Naive thymus-derived CD4-positive, alpha-beta T cell (primary cell): ENCODE data around the gene GRIP2. TPM values are rescaled to one million over a fixed set of nuclear protein-coding genes. Genes with fewer than 3 reads are reported as not detected.

Source experiments
- ATAC-seq: fragments of 150-1000 bp; cut with Tn5 transposase; 2 replicates; pipeline ENCODE4 v1.10.0; 2021; ENCODE audit warnings: mild to moderate bottlenecking, moderate library complexity
- CTCF ChIA-PET: fragments of 350-600 bp; sonication (Branson Sonifier 250); formaldehyde crosslinking; loops from one replicate; lab custom pipeline; 2021; ENCODE audit warnings: antibody characterized with exemption; lab: Charles Lee
- POLR2A ChIA-PET: fragments of 350-600 bp; sonication (Branson Sonifier 250); formaldehyde crosslinking; loops from one replicate; lab custom pipeline; 2021; ENCODE audit warnings: antibody characterized with exemption, inconsistent platforms; lab: Charles Lee
- DNase-seq, 9 donors: peaks; one replicate each; pipeline versions ENCODE4 v3.0.0 to v3.0.0-alpha.2; 2020 to 2022; ENCODE audit warnings: mixed read lengths in 1 of 9
- H3K27ac ChIP-seq: one replicate; pipeline ENCODE4 v1.7.0; 2013; ENCODE audit warnings: mild to moderate bottlenecking, low read depth, low read length, moderate library complexity
- H3K27me3 ChIP-seq, 2 donors: one replicate each; pipeline ENCODE4 v1.7.0; 2013; ENCODE audit warnings: low read length in 2 of 2, mild to moderate bottlenecking in 2 of 2, moderate library complexity in 2 of 2; ENCODE audit not compliant: control insufficient read depth in 2 of 2, insufficient read depth in 2 of 2
- H3K36me3 ChIP-seq, 3 experiments: 1 replicate in 2 of 3; 2 replicates in 1 of 3; pipeline ENCODE4 v1.7.0; 2013; ENCODE audit warnings: low read length in 3 of 3, mild to moderate bottlenecking in 3 of 3, moderate library complexity in 1 of 3; ENCODE audit not compliant: insufficient read depth in 3 of 3, control insufficient read depth in 2 of 3
- H3K4me1 ChIP-seq, 2 donors: one replicate each; pipeline ENCODE4 v1.7.0; 2013; ENCODE audit warnings: low read length in 2 of 2, mild to moderate bottlenecking in 2 of 2, moderate library complexity in 1 of 2; ENCODE audit not compliant: control insufficient read depth in 2 of 2, insufficient read depth in 2 of 2
- H3K4me3 ChIP-seq: 2 replicates; pipeline ENCODE4 v1.7.0; 2013; ENCODE audit warnings: mild to moderate bottlenecking, low read length
- H3K9me3 ChIP-seq, 3 experiments: 1 replicate in 2 of 3; 2 replicates in 1 of 3; pipeline ENCODE4 v1.7.0; 2013; ENCODE audit warnings: low read length in 3 of 3; ENCODE audit not compliant: control insufficient read depth in 2 of 3
- H3K27ac Mint-ChIP-seq, 9 donors: one replicate each; pipeline ENCODE4 v1.8.0; 2020 to 2022; ENCODE audit warnings: mixed read lengths in 9 of 9, mild to moderate bottlenecking in 8 of 9, moderate library complexity in 5 of 9, inconsistent platforms in 2 of 9
- H3K27me3 Mint-ChIP-seq, 5 donors: one replicate each; pipeline ENCODE4 v1.8.0; 2021 to 2022; ENCODE audit warnings: mixed read lengths in 5 of 5, mild to moderate bottlenecking in 1 of 5
- H3K36me3 Mint-ChIP-seq, 5 donors: one replicate each; pipeline ENCODE4 v1.8.0; 2020 to 2022; ENCODE audit warnings: mixed read lengths in 5 of 5, mild to moderate bottlenecking in 3 of 5, inconsistent platforms in 1 of 5
- H3K4me1 Mint-ChIP-seq, 7 donors: one replicate each; pipeline ENCODE4 v1.8.0; 2020 to 2022; ENCODE audit warnings: mixed read lengths in 7 of 7, mild to moderate bottlenecking in 3 of 7, inconsistent platforms in 1 of 7
- H3K4me3 Mint-ChIP-seq, 10 donors: one replicate each; pipeline ENCODE4 v1.8.0; 2020 to 2022; ENCODE audit warnings: mild to moderate bottlenecking in 10 of 10, mixed read lengths in 10 of 10, moderate library complexity in 6 of 10, inconsistent platforms in 2 of 10
- H3K9me3 Mint-ChIP-seq, 11 donors: one replicate each; pipeline ENCODE4 v1.8.0; 2020 to 2022; ENCODE audit warnings: mixed read lengths in 11 of 11, mild to moderate bottlenecking in 4 of 11, inconsistent platforms in 1 of 11, moderate library complexity in 1 of 11
- intact Hi-C, 2 donors: fragments of 100-400 bp; cut with micrococcal nuclease; formaldehyde crosslinking; loops; one replicate each; pipeline ENCODE4 v1.15.1; 2023
- polyA plus RNA-seq, 2 donors: library from polyadenylated mRNA; unstranded; fragments of 300-500 nt; fragmentation: Illumina TruSeq; gene quantifications; one replicate each; pipeline ENCODE4 v1.2.3, GENCODE V29; 2021
- total RNA-seq, 6 experiments: library from RNA in 5 of 6; stranded (reverse) in 5 of 6; gene quantifications; 1 replicate in 5 of 6; 2 replicates in 1 of 6; pipeline ENCODE4 v1.2.3 and lab custom pipeline; 2021 to 2026

GRIP2 gene
- total and polyA plus RNA-seq, 7 experiments from 2014 or later = not detected

GRCh38 chr3:14508505-14508819, 31.7 kb downstream of the GRIP2 start:
- Mint-ChIP-seq H3K9me3 (peaks cover 0 to under 1% (median 0%) of the 10 kb centered on the region in 11 donors), H3K27ac (peak overlapping the region in 1 of 9 donors; percentile 91), H3K36me3 (no peaks in the 10 kb centered on the region), H3K4me1 (peaks cover 0 to 13% (median 5%) of the 10 kb centered on the region in 7 donors), H3K27me3 (peaks cover 0 to 5% (median 0%) of the 10 kb centered on the region in 5 donors), H3K4me3 (peak overlapping the region in 1 of 10 donors; percentile 41)
- no peaks in the 10 kb centered on the region for H3K27me3 ChIP-seq
- H3K36me3 ChIP-seq = no peaks in the 10 kb centered on the region
- no peaks in the 10 kb centered on the region for H3K4me1 ChIP-seq
- no peak for ATAC-seq
- DNase-seq = no peak
- POLR2A ChIA-PET = no interaction called here
- H3K9me3 ChIP-seq = no peaks in the 10 kb centered on the region
- intact Hi-C loops = no loop called here
- CTCF ChIA-PET = interaction anchor here (0.9 to 2.9 kb wide), 3 partner anchors 10 to 413 kb away, joined by 3 to 9 read pairs (median 5); no protein-coding TSS in a partner anchor
- no peak overlapping the region for H3K27ac ChIP-seq
- H3K4me3 ChIP-seq = no peak overlapping the region

- H3K27ac Mint-ChIP-seq = peak overlapping the region in 1 of 9 donors; percentile 91
- Histone ChIP-seq H3K36me3 (no peaks in the 10 kb centered on the region), H3K9me3 (peaks cover 0 to 4% (median 0%) of the 10 kb centered on the region in 3 experiments), H3K4me3 (no peak overlapping the region), H3K27me3 (no peaks in the 10 kb centered on the region), H3K27ac (no peak overlapping the region), H3K4me1 (no peaks in the 10 kb centered on the region)
- intact Hi-C loops = no loop called here
- H3K9me3 Mint-ChIP-seq = peaks cover 0 to 6% (median 5%) of the 10 kb centered on the region in 11 donors
- POLR2A ChIA-PET = no interaction called here
- peaks cover 0 to 5% (median 3%) of the 10 kb centered on the region in 5 donors for H3K36me3 Mint-ChIP-seq
- H3K4me1 Mint-ChIP-seq = peaks cover 0 to 13% (median 5%) of the 10 kb centered on the region in 7 donors
- peaks cover 0 to 5% (median 4%) of the 10 kb centered on the region in 5 donors for H3K27me3 Mint-ChIP-seq
- CTCF ChIA-PET = interaction anchor here (0.9 to 2.9 kb wide), 3 partner anchors 10 to 414 kb away, joined by 3 to 9 read pairs (median 5); no protein-coding TSS in a partner anchor
- DNase-seq (no peak), ATAC-seq (no peak)
- peak overlapping the region in 2 of 10 donors; percentile 20 to 41 for H3K4me3 Mint-ChIP-seq
Observed at GRCh38 chr3:14507757-14508504, 32.2 kb downstream of the GRIP2 start.

- H3K4me3 Mint-ChIP-seq = no peak overlapping the region
- no peak overlapping the region for H3K27ac ChIP-seq
- intact Hi-C loops = no loop called here
- no peak overlapping the region for H3K4me3 ChIP-seq
- peaks cover 0 to 5% (median 4%) of the 10 kb centered on the region in 5 donors for H3K27me3 Mint-ChIP-seq
- H3K36me3 Mint-ChIP-seq = peaks cover 0 to 5% (median 4%) of the 10 kb centered on the region in 5 donors
- H3K9me3 Mint-ChIP-seq = peaks cover 0 to 11% (median 7%) of the 10 kb centered on the region in 11 donors
- no peaks in the 10 kb centered on the region for H3K4me1 ChIP-seq
- CTCF ChIA-PET = no interaction called here
- ATAC-seq (no peak), DNase-seq (no peak)
- H3K27me3 ChIP-seq = no peaks in the 10 kb centered on the region
- H3K4me1 Mint-ChIP-seq = peaks cover 0 to 13% (median 5%) of the 10 kb centered on the region in 7 donors
- no peak overlapping the region for H3K27ac Mint-ChIP-seq
- POLR2A ChIA-PET = no interaction called here
- H3K9me3 ChIP-seq = peaks cover 0 to 8% (median 0%) of the 10 kb centered on the region in 3 experiments
- H3K36me3 ChIP-seq = no peaks in the 10 kb centered on the region
Observed at GRCh38 chr3:14507305-14507741, 32.8 kb downstream of the GRIP2 start.

GRCh38 chr3:14506626-14507304, 33.4 kb downstream of the GRIP2 start:
- peaks cover 0 to 13% (median 5%) of the 10 kb centered on the region in 7 donors for H3K4me1 Mint-ChIP-seq
- H3K27me3 Mint-ChIP-seq = peaks cover 0 to 5% (median 4%) of the 10 kb centered on the region in 5 donors
- ATAC-seq (no peak), DNase-seq (no peak)
- CTCF ChIA-PET = no interaction called here
- H3K27ac Mint-ChIP-seq = no peak overlapping the region
- Histone ChIP-seq H3K27ac (no peak overlapping the region), H3K9me3 (peaks cover 0 to 8% (median 0%) of the 10 kb centered on the region in 3 experiments), H3K4me1 (no peaks in the 10 kb centered on the region), H3K27me3 (no peaks in the 10 kb centered on the region), H3K36me3 (no peaks in the 10 kb centered on the region), H3K4me3 (no peak overlapping the region)
- intact Hi-C loops = no loop called here
- H3K36me3 Mint-ChIP-seq = peaks cover 0 to 6% (median 4%) of the 10 kb centered on the region in 5 donors
- POLR2A ChIA-PET = no interaction called here
- H3K9me3 Mint-ChIP-seq = peaks cover 0 to 17% (median 8%) of the 10 kb centered on the region in 11 donors
- no peak overlapping the region for H3K4me3 Mint-ChIP-seq

GRCh38 chr3:14505803-14506500, 34.2 kb downstream of the GRIP2 start:
- intact Hi-C loops = no loop called here
- H3K4me3 Mint-ChIP-seq = no peak overlapping the region
- no peak overlapping the region for H3K27ac Mint-ChIP-seq
- no peak for DNase-seq
- H3K27me3 ChIP-seq = no peaks in the 10 kb centered on the region
- H3K9me3 Mint-ChIP-seq = peaks cover 0 to 25% (median 11%) of the 10 kb centered on the region in 11 donors
- no peak overlapping the region for H3K27ac ChIP-seq
- H3K27me3 Mint-ChIP-seq = peaks cover 0 to 5% (median 4%) of the 10 kb centered on the region in 5 donors
- peaks cover 0 to 8% (median 0%) of the 10 kb centered on the region in 3 experiments for H3K9me3 ChIP-seq
- H3K4me3 ChIP-seq = no peak overlapping the region
- no peak for ATAC-seq
- no peaks in the 10 kb centered on the region for H3K4me1 ChIP-seq
- no peaks in the 10 kb centered on the region for H3K36me3 ChIP-seq
- POLR2A ChIA-PET = no interaction called here
- peaks cover 0 to 13% (median 5%) of the 10 kb centered on the region in 7 donors for H3K4me1 Mint-ChIP-seq
- CTCF ChIA-PET = no interaction called here
- H3K36me3 Mint-ChIP-seq = peaks cover 0 to 9% (median 4%) of the 10 kb centered on the region in 5 donors

- no peak for DNase-seq
- POLR2A ChIA-PET = no interaction called here
Observed at GRCh38 chr3:14505001-14505802, 34.9 kb downstream of the GRIP2 start.

More at GRCh38 chr3:14505001-14505802, 34.9 kb downstream of the GRIP2 start:
- H3K4me3 Mint-ChIP-seq = no peak overlapping the region
- H3K9me3 ChIP-seq = peaks cover 0 to 8% (median 0%) of the 10 kb centered on the region in 3 experiments
- peaks cover 0 to 9% (median 4%) of the 10 kb centered on the region in 5 donors for H3K36me3 Mint-ChIP-seq
- H3K27ac ChIP-seq = no peak overlapping the region
- H3K27me3 ChIP-seq = no peaks in the 10 kb centered on the region
- no peaks in the 10 kb centered on the region for H3K36me3 ChIP-seq
- H3K4me1 Mint-ChIP-seq = peaks cover 0 to 13% (median 5%) of the 10 kb centered on the region in 7 donors
- intact Hi-C loops = no loop called here
- no peaks in the 10 kb centered on the region for H3K4me1 ChIP-seq
- H3K27ac Mint-ChIP-seq = no peak overlapping the region
- ATAC-seq = no peak
- H3K27me3 Mint-ChIP-seq = peaks cover 0 to 5% (median 4%) of the 10 kb centered on the region in 5 donors
- peaks cover 0 to 30% (median 13%) of the 10 kb centered on the region in 11 donors for H3K9me3 Mint-ChIP-seq
- H3K4me3 ChIP-seq = no peak overlapping the region
- CTCF ChIA-PET = no interaction called here
